Subcutaneous abdominal adipose tissue (tissue), 5 donors: ENCODE results near the gene RAB40A.

Experiments used
- H3K27ac ChIP-seq: one replicate; pipeline ENCODE4 v1.7.0; 2013; ENCODE audit warnings: low read depth, mild to moderate bottlenecking, inconsistent platforms, low read length, moderate library complexity
- H3K27me3 ChIP-seq, 5 donors: one replicate each; pipeline ENCODE4 v1.7.0; 2013; ENCODE audit warnings: low read length in 5 of 5, inconsistent platforms in 1 of 5; ENCODE audit not compliant: control insufficient read depth in 5 of 5, insufficient read depth in 4 of 5
- H3K36me3 ChIP-seq, 5 donors: one replicate each; pipeline ENCODE4 v1.7.0; 2013; ENCODE audit warnings: low read length in 5 of 5; ENCODE audit not compliant: control insufficient read depth in 5 of 5, insufficient read depth in 5 of 5
- H3K4me1 ChIP-seq, 5 donors: one replicate each; pipeline ENCODE4 v1.7.0; 2013; ENCODE audit warnings: low read length in 5 of 5, mild to moderate bottlenecking in 3 of 5, moderate library complexity in 1 of 5; ENCODE audit not compliant: control insufficient read depth in 5 of 5, insufficient read depth in 5 of 5
- H3K4me3 ChIP-seq, 5 donors: one replicate each; pipeline ENCODE4 v1.7.0; 2013; ENCODE audit warnings: low read length in 5 of 5, low read depth in 1 of 5
- H3K9ac ChIP-seq, 5 donors: one replicate each; pipeline ENCODE4 v1.7.0; 2013; ENCODE audit warnings: low read length in 5 of 5, mild to moderate bottlenecking in 4 of 5, moderate library complexity in 3 of 5
- H3K9me3 ChIP-seq, 5 donors: one replicate each; pipeline ENCODE4 v1.7.0; 2013; ENCODE audit warnings: low read length in 5 of 5; ENCODE audit not compliant: control insufficient read depth in 5 of 5
- donor health status: healthy.
- donor health status: healthy.
- donor health status: healthy.
- donor health status: healthy.
- donor health status: healthy.

Gene RAB40A

DNA sequence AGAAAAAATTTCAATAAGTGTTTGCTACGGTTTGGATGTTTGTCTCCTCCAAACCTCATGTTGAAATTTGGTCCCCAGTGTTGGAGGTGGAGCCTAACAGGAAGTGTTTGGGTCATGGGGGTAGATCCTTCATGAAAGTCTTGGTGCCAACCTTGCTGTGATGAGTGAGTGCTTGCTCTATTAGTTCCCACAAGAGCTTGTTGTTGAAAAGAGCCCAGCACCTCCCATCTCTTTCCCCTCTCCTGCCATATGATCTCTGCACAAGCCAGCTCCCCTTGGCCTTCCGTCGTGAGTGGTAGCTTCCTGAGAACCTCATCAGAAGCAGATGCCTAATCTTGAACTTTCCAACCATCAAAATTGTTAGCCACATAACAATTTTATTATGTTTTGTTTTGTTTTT is 10.3 kb upstream of the RAB40A start:
- H3K4me1 ChIP-seq: peaks cover 0 to 4% (median 4%) of the 10 kb centered on the region in 5 donors
- no peak overlapping the region for H3K9ac ChIP-seq
- H3K27me3 ChIP-seq: peaks cover 0 to 19% (median 4%) of the 10 kb centered on the region in 5 donors
- H3K36me3 ChIP-seq: no peaks in the 10 kb centered on the region
- H3K27ac ChIP-seq: no peak overlapping the region
- no peaks in the 10 kb centered on the region for H3K9me3 ChIP-seq
- H3K4me3 ChIP-seq: no peak overlapping the region

DNA sequence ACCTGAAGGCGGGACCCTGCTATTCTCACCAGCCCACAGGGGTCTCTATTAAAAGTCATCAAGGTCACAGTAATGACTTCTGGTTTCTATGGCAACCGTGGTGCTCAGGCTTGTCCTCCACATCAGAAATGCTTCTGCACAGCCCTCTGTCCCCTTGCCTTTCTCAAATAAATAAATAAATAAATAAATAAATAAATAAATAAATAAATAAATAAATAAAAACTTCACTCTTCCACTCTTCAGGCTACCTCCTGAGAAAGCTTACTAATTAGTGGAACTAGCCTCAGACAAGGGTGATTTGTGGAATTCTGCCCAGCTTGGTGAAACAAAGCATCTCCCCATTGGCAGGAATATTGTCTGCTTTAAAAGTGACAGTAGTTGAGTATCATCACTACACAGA is 5.5 kb upstream of the RAB40A start:
- no peaks in the 10 kb centered on the region for H3K36me3 ChIP-seq
- no peak overlapping the region for H3K4me3 ChIP-seq
- H3K27me3 ChIP-seq: peaks cover 0 to 18% (median 5%) of the 10 kb centered on the region in 5 donors
- no peaks in the 10 kb centered on the region for H3K4me1 ChIP-seq
- no peaks in the 10 kb centered on the region for H3K9me3 ChIP-seq
- H3K9ac ChIP-seq: no peak overlapping the region
- H3K27ac ChIP-seq: no peak overlapping the region

DNA sequence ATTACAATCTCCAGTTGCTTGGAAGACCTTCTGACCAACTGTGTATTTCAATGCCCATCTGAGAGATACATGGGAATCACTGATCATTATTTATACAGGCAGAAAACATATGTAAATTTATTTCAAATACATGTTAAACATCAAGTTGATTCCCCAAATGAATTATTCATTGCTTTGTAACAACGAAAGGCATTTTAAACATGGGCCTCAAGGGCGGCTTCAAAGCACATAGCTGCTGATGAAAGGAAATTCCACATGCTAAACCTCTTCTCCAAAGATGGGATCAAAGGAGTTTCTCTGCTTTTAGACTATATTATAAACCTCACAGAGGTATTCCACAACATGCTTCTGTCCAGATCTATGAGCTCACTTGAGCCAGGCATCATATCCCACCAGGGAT is 4.3 kb upstream of the RAB40A start:
- no peak overlapping the region for H3K27ac ChIP-seq
- H3K9ac ChIP-seq: no peak overlapping the region
- no peaks in the 10 kb centered on the region for H3K9me3 ChIP-seq
- H3K36me3 ChIP-seq: no peaks in the 10 kb centered on the region
- H3K4me3 ChIP-seq: no peak overlapping the region
- no peaks in the 10 kb centered on the region for H3K4me1 ChIP-seq
- peaks cover 0 to 17% (median 5%) of the 10 kb centered on the region in 5 donors for H3K27me3 ChIP-seq

DNA sequence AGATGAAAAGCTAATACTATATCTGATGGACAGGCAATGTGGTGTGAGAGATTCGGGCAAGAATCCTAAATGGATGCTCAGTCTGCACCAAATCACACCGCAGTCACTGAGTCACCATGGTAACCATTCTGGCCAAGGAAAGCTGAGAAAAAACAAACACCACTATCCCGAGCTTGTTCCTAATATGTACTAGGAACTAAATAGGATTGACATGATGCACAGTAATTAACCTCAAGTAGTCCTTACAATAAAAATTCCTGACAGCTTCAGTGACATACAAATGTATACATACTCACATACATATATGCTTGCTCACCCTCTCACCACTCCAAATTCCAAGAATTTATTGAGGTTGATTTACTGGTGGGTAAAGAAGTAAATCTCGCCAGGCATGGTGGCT is 1.1 kb upstream of the RAB40A start:
- H3K27ac ChIP-seq: no peak overlapping the region
- peaks cover 0 to 14% (median 5%) of the 10 kb centered on the region in 5 donors for H3K27me3 ChIP-seq
- H3K4me3 ChIP-seq: no peak overlapping the region
- no peaks in the 10 kb centered on the region for H3K9me3 ChIP-seq
- H3K9ac ChIP-seq: no peak overlapping the region
- no peaks in the 10 kb centered on the region for H3K4me1 ChIP-seq
- no peaks in the 10 kb centered on the region for H3K36me3 ChIP-seq

DNA sequence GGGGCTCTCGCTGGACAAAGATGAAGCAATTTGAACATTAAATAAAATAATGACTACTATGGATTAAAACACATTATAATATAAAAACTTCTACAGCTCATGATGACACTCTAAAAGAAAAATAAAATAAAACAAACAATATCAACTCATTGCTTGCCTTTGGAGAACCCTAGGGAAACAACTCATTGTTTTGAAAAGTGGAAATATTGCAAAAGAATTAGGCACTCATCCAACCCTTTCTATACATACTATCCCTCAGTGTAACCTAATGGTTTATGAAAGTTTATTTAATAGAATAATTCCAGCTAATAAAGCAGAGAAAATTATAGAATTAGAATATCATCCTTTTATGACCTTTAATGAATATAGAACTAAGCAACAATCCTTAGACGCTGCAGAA is 718 bp downstream of the RAB40A start:
- Histone ChIP-seq H3K27me3 (peaks cover 0 to 7% (median 0%) of the 10 kb centered on the region in 5 donors), H3K4me1 (no peaks in the 10 kb centered on the region), H3K9ac (no peak overlapping the region), H3K36me3 (no peaks in the 10 kb centered on the region), H3K27ac (no peak overlapping the region), H3K4me3 (no peak overlapping the region), H3K9me3 (no peaks in the 10 kb centered on the region)

DNA sequence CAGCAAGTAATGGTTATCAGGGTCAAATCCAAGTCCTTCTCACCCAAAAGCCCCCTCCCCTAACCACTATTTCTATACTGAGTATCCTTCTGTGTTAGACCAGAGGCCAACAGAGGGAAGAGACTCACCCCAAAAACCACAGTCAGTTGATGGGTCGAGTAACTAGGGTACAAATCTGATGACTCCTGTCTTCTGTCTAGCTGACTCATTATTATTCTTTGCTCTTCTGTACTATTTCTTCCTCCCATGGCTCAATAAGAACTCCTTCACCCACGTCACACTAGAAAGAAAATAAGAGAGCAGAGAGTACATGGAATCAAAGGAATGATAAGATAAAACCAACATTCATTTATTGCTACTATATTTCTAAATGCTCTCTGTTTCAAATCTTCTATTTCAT is 2.0 kb downstream of the RAB40A start:
- H3K4me3 ChIP-seq: no peak overlapping the region
- no peaks in the 10 kb centered on the region for H3K9me3 ChIP-seq
- H3K9ac ChIP-seq: no peak overlapping the region
- H3K36me3 ChIP-seq: no peaks in the 10 kb centered on the region
- H3K27me3 ChIP-seq: peaks cover 0 to 7% (median 0%) of the 10 kb centered on the region in 5 donors
- H3K27ac ChIP-seq: no peak overlapping the region
- no peaks in the 10 kb centered on the region for H3K4me1 ChIP-seq

DNA sequence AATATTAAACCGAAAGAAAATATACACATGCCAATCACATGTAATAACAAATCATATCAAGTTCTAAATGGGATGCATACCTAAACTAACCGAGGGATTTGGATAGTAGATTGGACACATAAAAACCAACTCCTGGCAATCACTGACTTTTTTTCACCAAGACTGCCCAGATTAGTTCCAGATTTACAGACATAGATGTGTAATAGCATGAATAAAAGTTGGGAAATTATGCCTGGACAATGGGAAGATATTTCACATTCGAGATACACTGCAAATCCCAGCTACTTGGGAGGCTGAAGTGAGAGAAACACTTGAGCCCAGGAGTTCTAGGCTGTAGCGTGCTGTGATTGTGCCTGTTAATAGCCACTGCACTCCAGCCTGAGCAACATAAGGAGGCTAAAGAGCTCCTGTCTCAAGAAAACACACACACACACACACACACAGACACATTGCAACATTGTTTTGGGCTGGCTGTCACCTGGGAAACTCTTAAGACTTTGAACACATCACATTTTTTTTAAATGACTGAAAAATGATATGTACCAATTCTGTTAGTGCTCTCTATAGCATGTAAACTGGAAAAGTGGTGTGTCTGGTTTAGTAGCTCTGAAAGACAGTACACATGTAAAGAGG is 5.7 kb downstream of the RAB40A start:
- no peak overlapping the region for H3K27ac ChIP-seq
- H3K36me3 ChIP-seq: no peaks in the 10 kb centered on the region

DNA sequence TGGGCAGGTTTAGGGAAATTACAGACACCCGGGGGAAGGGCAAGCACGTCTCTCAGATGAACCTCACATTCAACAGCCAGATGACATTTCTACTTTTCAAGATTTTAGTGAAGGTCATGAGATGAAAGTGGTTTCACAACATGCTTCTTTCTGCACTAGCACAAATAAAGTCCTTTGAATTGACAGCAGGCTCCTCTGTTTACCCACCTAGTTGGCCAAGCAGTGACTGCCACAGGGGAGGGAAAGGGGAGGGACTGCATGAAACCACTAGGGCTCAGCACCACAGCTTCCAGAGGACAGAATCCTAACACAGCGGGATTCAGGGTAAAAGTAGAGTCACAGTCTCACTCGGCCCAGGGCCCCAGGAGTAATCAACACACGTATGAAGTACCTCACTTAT is 6.2 kb downstream of the RAB40A start:
- Histone ChIP-seq H3K27ac (no peak overlapping the region), H3K4me1 (no peaks in the 10 kb centered on the region), H3K9me3 (no peaks in the 10 kb centered on the region), H3K27me3 (peaks cover 0 to 6% (median 3%) of the 10 kb centered on the region in 5 donors), H3K4me3 (no peak overlapping the region), H3K9ac (no peak overlapping the region), H3K36me3 (no peaks in the 10 kb centered on the region)

More for the DNA sequence above, 5.7 kb downstream of the RAB40A start:
- peaks cover 0 to 6% (median 3%) of the 10 kb centered on the region in 5 donors for H3K27me3 ChIP-seq
- H3K4me3 ChIP-seq: no peak overlapping the region
- no peak overlapping the region for H3K9ac ChIP-seq
- no peaks in the 10 kb centered on the region for H3K4me1 ChIP-seq
- no peaks in the 10 kb centered on the region for H3K9me3 ChIP-seq

DNA sequence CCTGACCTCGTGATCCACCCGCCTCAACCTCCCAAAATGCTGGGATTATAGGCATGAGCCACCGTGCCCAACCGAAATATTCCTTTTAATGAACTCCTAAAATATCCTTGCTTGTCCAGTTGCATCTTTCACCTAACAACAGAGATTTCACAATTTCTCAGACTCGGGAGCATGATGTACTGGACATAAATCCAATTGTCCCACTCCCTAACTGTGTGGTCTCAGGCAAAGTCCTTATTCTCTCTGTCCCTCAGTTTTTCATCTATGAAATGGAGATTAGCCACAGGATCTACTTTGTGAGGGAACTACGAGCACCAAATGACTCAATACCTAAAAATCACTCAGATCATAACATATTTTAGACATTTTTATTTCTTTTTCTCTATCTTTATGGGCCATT is 9.3 kb downstream of the RAB40A start:
- Histone ChIP-seq H3K4me1 (no peaks in the 10 kb centered on the region), H3K27me3 (peaks cover 0 to 6% (median 2%) of the 10 kb centered on the region in 5 donors), H3K9me3 (no peaks in the 10 kb centered on the region), H3K9ac (no peak overlapping the region), H3K4me3 (no peak overlapping the region), H3K36me3 (no peaks in the 10 kb centered on the region), H3K27ac (no peak overlapping the region)

DNA sequence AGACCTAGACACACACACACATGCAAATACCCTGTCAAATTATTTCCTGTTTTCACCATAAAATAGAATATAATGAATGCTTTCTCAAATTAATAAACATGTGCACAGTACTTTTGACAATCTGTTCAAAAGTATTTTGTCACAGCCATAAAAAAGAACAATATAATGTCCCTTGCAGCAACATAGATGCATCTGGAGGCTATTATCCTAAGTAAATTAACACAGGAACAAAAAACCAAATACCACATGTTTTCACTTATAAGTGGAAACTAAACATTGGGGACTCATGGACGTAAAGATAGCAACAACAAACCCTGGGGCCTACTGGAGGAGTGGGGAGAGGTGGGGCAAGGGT is 15.5 kb downstream of the RAB40A start:
- no peaks in the 10 kb centered on the region for H3K4me1 ChIP-seq
- no peak overlapping the region for H3K9ac ChIP-seq
- no peaks in the 10 kb centered on the region for H3K9me3 ChIP-seq
- H3K4me3 ChIP-seq: no peak overlapping the region
- H3K36me3 ChIP-seq: no peaks in the 10 kb centered on the region
- peaks cover 0 to 3% (median 2%) of the 10 kb centered on the region in 5 donors for H3K27me3 ChIP-seq
- no peak overlapping the region for H3K27ac ChIP-seq
